Astrocyte of the spinal cord (primary cell): Measurements from ENCODE around the gene TSHZ3.

Experiments
- DNase-seq: peaks from one replicate; pipeline ENCODE4 v3.0.0; 2011; ENCODE audit warnings: low read depth, low spot score
- H3K4me3 ChIP-seq: 2 replicates; pipeline ENCODE4 v1.5.1; 2011; ENCODE audit warnings: low read depth, mild to moderate bottlenecking, low read length, moderate library complexity
- CTCF ChIP-seq: IDR thresholded peaks from 2 replicates; pipeline ENCODE4 v1.5.1; 2012; ENCODE audit warnings: low read depth, mild to moderate bottlenecking, low read length, inconsistent platforms
- in situ Hi-C: cut with HindIII; loops from 2 replicates; pipeline ENCODE4 v1.10.0; 2017; ENCODE audit warnings: low sequenced_read_pairs

TSHZ3 gene

GRCh38 chr19:31303262-31303815 lies 45.9 kb downstream of the TSHZ3 start:
- TF ChIP-seq CTCF: no peak
- in situ Hi-C loops: no loop called here
- H3K4me3 ChIP-seq: no peak overlapping the region
- DNase-seq: no peak

- in situ Hi-C loops: no loop called here
- no peak overlapping the region for H3K4me3 ChIP-seq
- no peak for DNase-seq
- no peak for TF ChIP-seq CTCF
Observed at GRCh38 chr19:31301306-31301980, 47.8 kb downstream of the TSHZ3 start.

GRCh38 chr19:31300422-31300821 lies 48.8 kb downstream of the TSHZ3 start:
- TF ChIP-seq CTCF: no peak
- no peak overlapping the region for H3K4me3 ChIP-seq
- in situ Hi-C loops: no loop called here
- no peak for DNase-seq

- no peak for TF ChIP-seq CTCF
- in situ Hi-C loops: no loop called here
- H3K4me3 ChIP-seq: no peak overlapping the region
- no peak for DNase-seq
Observed at GRCh38 chr19:31299665-31300064, 49.6 kb downstream of the TSHZ3 start.

GRCh38 chr19:31297991-31298390 lies 51.2 kb downstream of the TSHZ3 start:
- DNase-seq: no peak
- no peak overlapping the region for H3K4me3 ChIP-seq
- no peak for TF ChIP-seq CTCF
- in situ Hi-C loops: no loop called here

- DNase-seq: no peak
- TF ChIP-seq CTCF: no peak
- H3K4me3 ChIP-seq: no peak overlapping the region
- in situ Hi-C loops: no loop called here
Observed at GRCh38 chr19:31296741-31297390, 52.4 kb downstream of the TSHZ3 start.
